ENCODE results near the gene EXOC3.

Gene EXOC3

GRCh38 chr5:426392-426976 lies 16.5 kb upstream of the EXOC3 start:
- DNase-seq (ENCODE audit: low spot score) = no peak

GRCh38 chr5:427415-428087 lies 15.4 kb upstream of the EXOC3 start:
- no peak for DNase-seq (ENCODE audit: low spot score)

GRCh38 chr5:428219-428618 lies 14.8 kb upstream of the EXOC3 start:
- DNase-seq (ENCODE audit: low spot score) = no peak

- DNase-seq (ENCODE audit: low spot score) = no peak
These were observed 14.1 kb upstream of the EXOC3 start for GRCh38 chr5:428754-429452.

- DNase-seq (ENCODE audit: low spot score) = no peak
These were observed 13.4 kb upstream of the EXOC3 start for GRCh38 chr5:429453-430188.

GRCh38 chr5:430214-430925 lies 12.6 kb upstream of the EXOC3 start:
- no peak for DNase-seq (ENCODE audit: low spot score)

- peak; percentile 93 for DNase-seq (ENCODE audit: low spot score)
These were observed 11.8 kb upstream of the EXOC3 start for GRCh38 chr5:431001-431710.

- no peak for DNase-seq (ENCODE audit: low spot score)
These were observed 11.3 kb upstream of the EXOC3 start for GRCh38 chr5:431711-432050.

- DNase-seq (ENCODE audit: low spot score) = no peak
These were observed 10.6 kb upstream of the EXOC3 start for GRCh38 chr5:432201-432927.

- no peak for DNase-seq (ENCODE audit: low spot score)
These were observed 9.8 kb upstream of the EXOC3 start for GRCh38 chr5:432928-433791.

- DNase-seq (ENCODE audit: low spot score) = no peak
These were observed 9.1 kb upstream of the EXOC3 start for GRCh38 chr5:433836-434235.

- DNase-seq (ENCODE audit: low spot score) = no peak
These were observed 8.4 kb upstream of the EXOC3 start for GRCh38 chr5:434443-435146.

- DNase-seq (ENCODE audit: low spot score) = no peak
These were observed 7.7 kb upstream of the EXOC3 start for GRCh38 chr5:435156-435790.

- DNase-seq (ENCODE audit: low spot score) = no peak
These were observed 6.9 kb upstream of the EXOC3 start for GRCh38 chr5:435961-436640.

- no peak for DNase-seq (ENCODE audit: low spot score)
These were observed 6.4 kb upstream of the EXOC3 start for GRCh38 chr5:436641-436975.

- no peak for DNase-seq (ENCODE audit: low spot score)
These were observed 5.7 kb upstream of the EXOC3 start for GRCh38 chr5:437281-437771.

GRCh38 chr5:438481-438981 lies 4.4 kb upstream of the EXOC3 start:
- DNase-seq (ENCODE audit: low spot score) = no peak

- no peak for DNase-seq (ENCODE audit: low spot score)
These were observed 3.8 kb upstream of the EXOC3 start for GRCh38 chr5:439181-439580.
